HFF-Myc (cell line): ENCODE data around the gene VSIG10L.

Source experiments
- DNase-seq: peaks from one replicate; pipeline ENCODE4 v3.0.0-alpha.2; 2011; ENCODE audit warnings: low read depth; ENCODE audit errors: extremely low read depth
- H3K4me3 ChIP-seq: replicated peaks from 2 replicates; pipeline ENCODE4 v1.5.1; 2011; ENCODE audit warnings: low read depth, mild to moderate bottlenecking, control low read depth, low read length
- TF ChIP-seq, protein P1 (sequence below): IDR thresholded peaks from 2 replicates; pipeline ENCODE4 v1.5.1; 2012; ENCODE audit warnings: mild to moderate bottlenecking, low read depth, low read length, control low read depth; ENCODE audit errors: missing control alignments

Gene VSIG10L

DNA sequence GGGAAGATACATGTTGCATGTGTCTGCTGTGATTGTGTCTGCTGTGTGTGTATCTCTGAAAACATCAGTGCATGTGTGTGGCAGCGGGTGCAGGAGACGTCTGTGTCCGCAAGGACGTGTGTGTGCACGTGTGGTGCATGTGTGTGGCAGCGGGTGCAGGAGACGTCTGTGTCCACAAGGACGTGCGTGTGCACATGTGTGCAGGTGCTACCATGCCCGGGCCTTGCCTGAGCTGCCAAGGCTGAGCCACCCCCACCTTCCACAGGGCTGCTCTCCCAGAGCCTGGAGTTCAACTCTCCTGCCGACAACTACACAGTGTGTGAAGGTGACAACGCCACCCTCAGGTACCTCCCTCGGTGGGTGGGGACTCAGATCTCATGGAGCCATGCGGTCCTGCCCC, 20.1 kb downstream of the VSIG10L start:
- TF ChIP-seq, protein P1, sequence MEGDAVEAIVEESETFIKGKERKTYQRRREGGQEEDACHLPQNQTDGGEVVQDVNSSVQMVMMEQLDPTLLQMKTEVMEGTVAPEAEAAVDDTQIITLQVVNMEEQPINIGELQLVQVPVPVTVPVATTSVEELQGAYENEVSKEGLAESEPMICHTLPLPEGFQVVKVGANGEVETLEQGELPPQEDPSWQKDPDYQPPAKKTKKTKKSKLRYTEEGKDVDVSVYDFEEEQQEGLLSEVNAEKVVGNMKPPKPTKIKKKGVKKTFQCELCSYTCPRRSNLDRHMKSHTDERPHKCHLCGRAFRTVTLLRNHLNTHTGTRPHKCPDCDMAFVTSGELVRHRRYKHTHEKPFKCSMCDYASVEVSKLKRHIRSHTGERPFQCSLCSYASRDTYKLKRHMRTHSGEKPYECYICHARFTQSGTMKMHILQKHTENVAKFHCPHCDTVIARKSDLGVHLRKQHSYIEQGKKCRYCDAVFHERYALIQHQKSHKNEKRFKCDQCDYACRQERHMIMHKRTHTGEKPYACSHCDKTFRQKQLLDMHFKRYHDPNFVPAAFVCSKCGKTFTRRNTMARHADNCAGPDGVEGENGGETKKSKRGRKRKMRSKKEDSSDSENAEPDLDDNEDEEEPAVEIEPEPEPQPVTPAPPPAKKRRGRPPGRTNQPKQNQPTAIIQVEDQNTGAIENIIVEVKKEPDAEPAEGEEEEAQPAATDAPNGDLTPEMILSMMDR = no peak
- no peak overlapping the region for H3K4me3 ChIP-seq
- no peak for DNase-seq

DNA sequence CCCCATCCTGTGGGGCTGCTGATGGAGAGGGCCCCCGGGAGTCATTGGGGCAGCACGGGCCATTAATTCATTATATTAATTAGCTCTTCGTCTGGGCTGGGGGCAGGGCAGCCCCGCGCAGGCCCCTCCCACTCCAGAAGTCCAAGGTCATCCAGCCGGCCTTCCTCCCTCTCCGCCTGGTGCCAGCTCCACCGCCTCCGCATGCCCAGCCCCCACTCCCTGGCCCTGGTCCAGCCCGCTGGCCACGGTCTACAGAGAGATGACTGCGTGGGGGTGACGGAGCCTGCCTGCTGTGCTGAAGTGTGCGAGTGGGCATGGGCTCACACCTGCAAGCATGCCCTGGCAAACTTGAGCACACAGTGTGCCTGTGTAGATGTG, 21.7 kb downstream of the VSIG10L start:
- TF ChIP-seq, protein P1 = no peak
- DNase-seq = no peak
- no peak overlapping the region for H3K4me3 ChIP-seq

DNA sequence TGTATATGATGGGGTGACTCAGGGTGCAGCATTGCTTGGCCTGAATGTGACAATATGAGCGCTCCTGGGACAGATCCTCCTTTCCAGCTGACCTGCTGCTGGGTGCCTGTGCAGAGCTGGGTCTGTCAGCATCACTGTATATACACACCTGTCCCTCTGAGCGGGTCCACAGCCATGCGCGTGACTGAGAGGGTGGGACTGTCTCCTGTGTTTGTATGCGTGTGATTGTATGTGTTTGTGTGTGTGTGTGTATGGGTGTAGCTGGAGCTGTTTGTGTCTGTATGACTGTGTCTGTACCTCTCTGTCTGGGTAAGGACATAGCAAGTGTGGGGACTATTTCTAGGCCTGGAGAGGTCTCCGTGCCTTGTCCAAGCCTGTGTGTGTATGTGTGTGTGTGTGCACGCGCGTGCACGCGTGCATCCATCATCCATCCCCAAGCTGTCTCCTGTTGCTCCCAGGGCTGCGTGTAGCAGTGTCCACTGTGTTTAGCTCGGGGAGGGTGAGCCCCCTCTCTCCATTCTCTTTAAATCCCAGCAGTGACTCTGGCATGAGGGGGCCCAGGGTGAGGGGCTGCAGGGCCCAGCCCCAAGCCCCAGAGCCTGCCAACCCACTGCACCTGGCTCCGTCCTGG, 22.2 kb downstream of the VSIG10L start:
- no peak for DNase-seq
- H3K4me3 ChIP-seq = no peak overlapping the region
- TF ChIP-seq, protein P1 = no peak

DNA sequence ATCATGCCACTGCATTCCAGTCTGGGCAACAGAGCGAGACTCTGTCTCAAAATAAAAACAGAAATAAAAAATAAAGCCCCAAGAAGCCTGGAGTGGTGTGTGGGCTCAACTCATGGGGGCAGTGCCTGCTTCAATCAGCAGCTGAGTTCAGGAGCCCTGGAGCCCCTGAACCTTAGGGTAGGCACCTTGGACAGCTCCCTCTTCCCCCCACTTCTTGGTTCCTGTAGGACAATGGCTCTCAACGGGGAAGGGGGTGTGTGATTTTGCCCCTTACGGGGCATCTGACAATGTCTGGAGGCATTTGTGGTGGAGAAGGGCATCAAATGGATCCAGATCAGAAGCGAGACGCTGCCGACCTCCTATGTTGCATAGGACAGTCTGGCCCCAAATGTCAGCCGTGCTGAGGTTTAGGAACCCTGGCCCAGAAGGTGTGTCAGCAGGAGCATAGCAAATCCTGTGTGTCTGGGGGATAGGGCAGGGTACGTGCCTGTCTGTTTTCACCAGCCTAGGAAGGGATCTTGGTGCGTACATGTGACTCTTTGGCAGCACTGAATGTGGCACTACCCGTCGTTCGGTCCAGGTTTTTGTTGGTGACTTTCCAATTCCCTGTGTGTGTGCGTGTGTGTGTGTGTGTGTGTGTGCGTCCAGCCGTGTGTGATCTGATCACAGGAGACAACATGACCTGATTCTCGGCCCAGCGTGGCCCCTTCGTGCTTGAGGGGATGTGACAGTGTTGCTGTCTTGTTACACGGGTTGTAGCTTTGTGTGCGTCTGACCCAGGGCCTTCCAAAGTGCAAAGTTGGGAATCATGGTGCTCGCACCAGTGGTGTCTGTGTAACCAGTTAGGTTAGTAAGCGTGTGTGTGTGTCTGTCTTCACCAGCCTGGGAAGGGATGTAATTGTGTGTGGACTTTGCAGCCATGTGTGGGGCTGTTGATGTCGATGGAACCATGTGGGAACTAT, 23.0 kb downstream of the VSIG10L start:
- no peak overlapping the region for H3K4me3 ChIP-seq
- DNase-seq = no peak
- TF ChIP-seq, protein P1 = no peak

DNA sequence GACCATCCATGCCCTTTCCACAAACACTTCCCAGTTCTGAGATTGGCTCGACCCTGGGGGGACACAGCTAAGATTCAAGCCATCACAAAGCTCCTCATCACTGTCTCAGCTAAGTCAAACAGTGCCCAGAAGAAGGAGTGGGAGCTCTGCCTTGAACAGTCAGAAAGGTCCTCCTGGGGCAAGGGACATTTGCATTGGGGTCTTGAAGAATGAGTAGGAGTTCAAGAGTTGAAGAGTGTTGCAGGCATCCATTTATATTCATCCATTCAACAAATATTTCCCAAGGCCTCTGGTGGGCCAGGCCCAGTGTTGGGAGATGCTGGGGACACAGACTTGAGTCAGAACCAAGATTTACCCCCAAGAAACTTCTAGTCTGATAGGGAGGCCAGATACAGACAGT, 24.0 kb downstream of the VSIG10L start:
- no peak overlapping the region for H3K4me3 ChIP-seq
- TF ChIP-seq, protein P1 = no peak
- no peak for DNase-seq

DNA sequence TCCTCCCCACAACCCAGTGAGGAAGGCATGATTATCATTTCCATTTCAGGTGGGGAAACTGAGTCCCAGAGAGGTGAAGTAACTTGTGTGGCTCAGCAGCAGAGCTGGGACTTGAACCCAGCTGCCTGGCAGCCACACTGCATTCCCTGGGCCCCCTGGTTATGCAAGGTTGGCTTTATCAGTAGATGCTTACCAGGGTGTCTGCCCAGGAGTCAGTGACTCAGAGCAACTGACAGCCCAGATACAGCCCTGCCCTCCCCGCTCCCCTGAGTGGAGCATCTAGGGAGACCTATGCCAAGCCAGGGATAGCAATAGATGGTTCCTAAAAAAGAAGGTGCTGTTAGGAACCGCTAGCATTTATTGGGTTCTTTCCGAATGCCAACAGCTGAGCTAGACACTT, 24.6 kb downstream of the VSIG10L start:
- no peak overlapping the region for H3K4me3 ChIP-seq
- TF ChIP-seq, protein P1 = no peak
- no peak for DNase-seq

DNA sequence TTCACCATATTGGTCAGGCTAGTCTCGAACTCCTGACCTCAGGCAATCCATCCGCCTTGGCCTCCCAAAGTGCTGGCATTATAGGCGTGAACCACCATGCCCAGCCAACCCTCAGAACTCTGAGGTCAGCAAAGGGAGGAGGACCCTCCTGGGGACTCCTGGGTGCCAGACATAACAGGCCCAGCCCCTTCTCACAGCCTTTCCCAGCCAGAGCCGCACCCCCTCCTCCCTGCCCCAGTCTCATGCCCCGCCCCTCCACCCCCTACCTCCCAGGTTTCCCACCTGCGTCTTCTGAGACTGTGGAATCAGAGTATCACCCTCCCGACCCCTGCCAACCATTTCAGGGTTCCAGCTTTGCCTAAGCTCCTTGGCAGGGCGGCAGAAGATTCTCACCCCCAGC, 25.3 kb downstream of the VSIG10L start:
- no peak for DNase-seq
- TF ChIP-seq, protein P1 = no peak
- no peak overlapping the region for H3K4me3 ChIP-seq
